HCT116 (cell line): ENCODE data around the gene CCDC201. TPM values are rescaled to one million over a fixed set of nuclear protein-coding genes. Genes with fewer than 3 reads are reported as not detected.

ENCODE experiments used
- ATAC-seq: fragments of 200-7000 bp; cut with Tn5 transposase; 2 replicates; pipeline ENCODE4 v1.9.1; 2020; ENCODE audit warnings: mild to moderate bottlenecking, moderate library complexity
- BruUV-seq: library from RNA; stranded (reverse); fragments of 400-500 nt; replicated peaks from 2 replicates; lab custom pipeline; 2021; lab: Mats Ljungman, UMichigan
- CTCF ChIA-PET: fragments of 300-600 bp; sonication (Branson Sonifier 250); formaldehyde crosslinking; loops from one replicate; lab custom pipeline; 2021; ENCODE audit warnings: antibody characterized with exemption; lab: Charles Lee
- POLR2A ChIA-PET: fragments of 300-600, 350-600 bp; sonication (Branson Sonifier 250); formaldehyde crosslinking; loops from one replicate; lab custom pipeline; 2021; ENCODE audit warnings: antibody characterized with exemption; lab: Charles Lee
- RAD21 ChIA-PET, 2 experiments: fragments of 300-600 bp; sonication (Branson Sonifier 250); formaldehyde crosslinking; loops; one replicate each; lab custom pipeline; 2023; ENCODE audit warnings: low total read pairs in 2 of 2; ENCODE audit not compliant: uncharacterized antibody in 2 of 2, unreplicated experiment in 2 of 2, low non-redundant PET in 1 of 2; lab: Charles Lee
- DNase-seq: peaks from one replicate; pipeline ENCODE4 v3.0.0-alpha.2; 2010; ENCODE audit warnings: low read depth, low spot score
- H2AFZ ChIP-seq: fragments of 200-600 bp; shearing (Covaris generic), sonication (generic); 2 replicates; pipeline ENCODE4 v1.6.1; 2017; ENCODE audit warnings: low read depth, mixed run types, mixed read lengths, antibody characterized with exemption, low read length; ENCODE audit not compliant: poor library complexity, severe bottlenecking
- H3K27ac ChIP-seq: 2 replicates; pipeline ENCODE4 v1.5.1; 2012; ENCODE audit warnings: low read depth, low read length
- H3K27me3 ChIP-seq: fragments of 200-600 bp; sonication (generic); 2 replicates; pipeline ENCODE4 v1.6.1; 2016; ENCODE audit warnings: mixed run types, low read length, mixed read lengths; ENCODE audit not compliant: insufficient read depth
- H3K36me3 ChIP-seq, 2 experiments: fragments of 200-500 bp in 1 of 2; fragments of 200-600 bp in 1 of 2; sonication (Bioruptor generic) in 1 of 2; sonication (generic) in 1 of 2; 2 replicates each; pipeline versions ENCODE4 v1.5.1 to v1.6.1; 2014 to 2016; ENCODE audit warnings: low read length in 2 of 2, inconsistent platforms in 1 of 2, mixed read lengths in 1 of 2, mixed run types in 1 of 2; ENCODE audit not compliant: insufficient read depth in 2 of 2, control insufficient read depth in 1 of 2
- H3K4me1 ChIP-seq, 2 experiments: fragments of 200-600 bp in 1 of 2; sonication (generic) in 1 of 2; 2 replicates each; pipeline versions ENCODE4 v1.5.1 to v1.6.1; 2012 to 2017; ENCODE audit warnings: low read length in 2 of 2, inconsistent platforms in 1 of 2, mild to moderate bottlenecking in 1 of 2, mixed read lengths in 1 of 2, mixed run types in 1 of 2, moderate library complexity in 1 of 2; ENCODE audit not compliant: insufficient read depth in 2 of 2, control insufficient read depth in 1 of 2
- H3K4me2 ChIP-seq: fragments of 200-600 bp; sonication (generic); 2 replicates; pipeline ENCODE4 v1.6.1; 2017; ENCODE audit warnings: mixed run types, low read length, mixed read lengths
- H3K4me3 ChIP-seq, 2 experiments: fragments of 200-600 bp in 1 of 2; sonication (generic) in 1 of 2; replicated peaks in 1 of 2; 2 replicates each; pipeline ENCODE4 v1.5.1; 2011 to 2016; ENCODE audit warnings: low read length in 2 of 2, control low read depth in 1 of 2, low read depth in 1 of 2, mild to moderate bottlenecking in 1 of 2, mixed read lengths in 1 of 2, mixed run types in 1 of 2
- H3K79me2 ChIP-seq: fragments of 200-600 bp; sonication (generic); 2 replicates; pipeline ENCODE4 v1.6.1; 2017; ENCODE audit warnings: mild to moderate bottlenecking, mixed run types, low read length, moderate library complexity, mixed read lengths; ENCODE audit not compliant: insufficient read depth
- H3K9ac ChIP-seq: fragments of 200-600 bp; sonication (generic); 2 replicates; pipeline ENCODE4 v1.6.1; 2016; ENCODE audit warnings: low read length, mixed read lengths
- H3K9me2 ChIP-seq: fragments of 200-600 bp; sonication (generic), shearing (Covaris generic); 2 replicates; pipeline ENCODE4 v1.6.1; 2017; ENCODE audit warnings: mixed run types, mild to moderate bottlenecking, moderate library complexity; ENCODE audit not compliant: insufficient read depth
- H3K9me3 ChIP-seq, 2 experiments: fragments of 200-500 bp in 1 of 2; fragments of 200-600 bp in 1 of 2; sonication (Bioruptor generic) in 1 of 2; sonication (generic) in 1 of 2; 2 replicates each; pipeline ENCODE4 v1.6.1; 2014 to 2017; ENCODE audit warnings: low read length in 2 of 2, mixed read lengths in 2 of 2, inconsistent platforms in 1 of 2, low read depth in 1 of 2, mild to moderate bottlenecking in 1 of 2, mixed run types in 1 of 2, moderate library complexity in 1 of 2; ENCODE audit not compliant: control insufficient read depth in 1 of 2, insufficient read depth in 1 of 2
- H4K20me1 ChIP-seq: fragments of 200-600 bp; sonication (generic), shearing (Covaris generic); 2 replicates; pipeline ENCODE4 v1.6.1; 2017; ENCODE audit warnings: mixed run types, mild to moderate bottlenecking, moderate library complexity; ENCODE audit not compliant: insufficient read depth
- ATF3 ChIP-seq: IDR thresholded peaks from 2 replicates; pipeline ENCODE4 v1.6.1; 2012
- CBX3 ChIP-seq: IDR thresholded peaks from 2 replicates; pipeline ENCODE4 v1.6.1; 2012; ENCODE audit warnings: low read depth
- CTCF ChIP-seq, 3 experiments: fragments of 200-600 bp in 1 of 3; sonication (generic) in 1 of 3; IDR thresholded peaks in 2 of 3; conservative IDR thresholded peaks in 1 of 3; 2 replicates each; pipeline ENCODE4 v1.5.1; 2012 to 2017; ENCODE audit warnings: low read depth in 2 of 3, low read length in 2 of 3, antibody characterized with exemption in 1 of 3, borderline replicate concordance in 1 of 3, control low read depth in 1 of 3, mild to moderate bottlenecking in 1 of 3, mixed read lengths in 1 of 3, mixed run types in 1 of 3, moderate library complexity in 1 of 3; ENCODE audit not compliant: insufficient read depth in 1 of 3
- ELF1 ChIP-seq: IDR thresholded peaks from 2 replicates; pipeline ENCODE4 v1.6.1; 2012; ENCODE audit warnings: low read depth, borderline replicate concordance
- EZH2 ChIP-seq: fragments of 200-600 bp; sonication (generic); IDR thresholded peaks from 2 replicates; pipeline ENCODE4 v1.6.1; 2017; ENCODE audit warnings: antibody characterized with exemption, mixed run types
- EZH2phosphoT487 ChIP-seq: fragments of 200-600 bp; IDR thresholded peaks from 2 replicates; pipeline ENCODE4 v1.6.1; 2018; ENCODE audit warnings: antibody characterized with exemption, borderline replicate concordance
- FOSL1 ChIP-seq: IDR thresholded peaks from 2 replicates; pipeline ENCODE4 v1.6.1; 2012; ENCODE audit warnings: low read depth
- MAX ChIP-seq: IDR thresholded peaks from 2 replicates; pipeline ENCODE4 v1.6.1; 2012
- POLR2AphosphoS5 ChIP-seq: IDR thresholded peaks from 2 replicates; pipeline ENCODE4 v1.6.1; 2011; ENCODE audit warnings: mild to moderate bottlenecking, low read depth, low read length, moderate library complexity
- REST ChIP-seq: IDR thresholded peaks from 2 replicates; pipeline ENCODE4 v1.6.1; 2012; ENCODE audit warnings: low read depth
- SIN3A ChIP-seq: IDR thresholded peaks from 2 replicates; pipeline ENCODE4 v1.6.1; 2012; ENCODE audit warnings: low read depth
- SP1 ChIP-seq: IDR thresholded peaks from 2 replicates; pipeline ENCODE4 v1.6.1; 2012; ENCODE audit warnings: low read depth
- SRF ChIP-seq: IDR thresholded peaks from 2 replicates; pipeline ENCODE4 v1.6.1; 2012; ENCODE audit warnings: low read depth
- TCF7L2 ChIP-seq: IDR thresholded peaks from 2 replicates; pipeline ENCODE4 v1.7.0; 2011; ENCODE audit warnings: borderline replicate concordance, inconsistent platforms; ENCODE audit not compliant: insufficient read depth, insufficient read length; ENCODE audit errors: extremely low read depth
- ZFX ChIP-seq: fragments of 450-650 bp; IDR thresholded peaks from 2 replicates; pipeline ENCODE4 v1.6.1; 2017
- ZNF274 ChIP-seq: fragments of 200-500 bp; sonication (Bioruptor generic); IDR thresholded peaks from 2 replicates; pipeline ENCODE4 v1.6.1; 2014; ENCODE audit warnings: mild to moderate bottlenecking, low read depth, low read length, inconsistent platforms
- intact Hi-C: fragments of 100-400 bp; cut with micrococcal nuclease; formaldehyde crosslinking; loops from 2 replicates; pipeline ENCODE4 v1.10.0; 2022
- total RNA-seq: library from RNA; stranded (reverse); gene quantifications from one replicate; pipeline ENCODE4 v1.2.1, GENCODE V29; 2021; ENCODE audit not compliant: unreplicated experiment
- TF ChIP-seq, protein P1 (sequence below): IDR thresholded peaks from 2 replicates; pipeline ENCODE4 v1.6.1; 2011; ENCODE audit warnings: mild to moderate bottlenecking, low read length, moderate library complexity; ENCODE audit not compliant: insufficient replicate concordance; ENCODE audit errors: extremely low read depth

CCDC201 gene
- total RNA-seq, 1 experiment from 2014 or later, result not detected

GRCh38 chr7:45869426-45869825 is 3.5 kb downstream of the CCDC201 start:
- Histone ChIP-seq H3K79me2 (no peaks in the 10 kb centered on the region), H3K9me3 (no peaks in the 10 kb centered on the region), H4K20me1 (no peaks in the 10 kb centered on the region), H3K4me3 (no peak overlapping the region), H3K4me1 (peaks cover 0 to 8% of the 10 kb centered on the region in 2 experiments; a peak in 2 of 4 replicates), H2AFZ (no peak overlapping the region), H3K27ac (no peak overlapping the region), H3K4me2 (no peak overlapping the region), H3K27me3 (no peaks in the 10 kb centered on the region), H3K36me3 (no peaks in the 10 kb centered on the region), H3K9me2 (no peaks in the 10 kb centered on the region), H3K9ac (no peak overlapping the region)
- DNase-seq (no peak), ATAC-seq (no peak)
- ChIA-PET RAD21 (no interaction called here), CTCF (no interaction called here)
- no TSS peak for BruUV-seq
- intact Hi-C loops, result no loop called here
- no peak for TF ChIP-seq TCF7L2
- TF ChIP-seq, protein P1, sequence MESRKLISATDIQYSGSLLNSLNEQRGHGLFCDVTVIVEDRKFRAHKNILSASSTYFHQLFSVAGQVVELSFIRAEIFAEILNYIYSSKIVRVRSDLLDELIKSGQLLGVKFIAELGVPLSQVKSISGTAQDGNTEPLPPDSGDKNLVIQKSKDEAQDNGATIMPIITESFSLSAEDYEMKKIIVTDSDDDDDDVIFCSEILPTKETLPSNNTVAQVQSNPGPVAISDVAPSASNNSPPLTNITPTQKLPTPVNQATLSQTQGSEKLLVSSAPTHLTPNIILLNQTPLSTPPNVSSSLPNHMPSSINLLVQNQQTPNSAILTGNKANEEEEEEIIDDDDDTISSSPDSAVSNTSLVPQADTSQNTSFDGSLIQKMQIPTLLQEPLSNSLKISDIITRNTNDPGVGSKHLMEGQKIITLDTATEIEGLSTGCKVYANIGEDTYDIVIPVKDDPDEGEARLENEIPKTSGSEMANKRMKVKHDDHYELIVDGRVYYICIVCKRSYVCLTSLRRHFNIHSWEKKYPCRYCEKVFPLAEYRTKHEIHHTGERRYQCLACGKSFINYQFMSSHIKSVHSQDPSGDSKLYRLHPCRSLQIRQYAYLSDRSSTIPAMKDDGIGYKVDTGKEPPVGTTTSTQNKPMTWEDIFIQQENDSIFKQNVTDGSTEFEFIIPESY, result no peak
- TF ChIP-seq MAX, result no peak
- no peak for TF ChIP-seq REST
- TF ChIP-seq SP1, result no peak
- no peak for TF ChIP-seq EZH2phosphoT487
- TF ChIP-seq SRF, result no peak
- TF ChIP-seq SIN3A, result no peak
- TF ChIP-seq ZNF274, result no peak
- TF ChIP-seq FOSL1, result no peak
- no peak for TF ChIP-seq ELF1
- TF ChIP-seq EZH2, result no peak
- no peak for TF ChIP-seq POLR2AphosphoS5
- no peak for TF ChIP-seq CBX3
- no peak for TF ChIP-seq CTCF (IDR thresholded peaks at IDR 0.05 in 2 of 3, conservative IDR thresholded peaks at IDR 0.05 in 1 of 3; ENCODE audit: borderline replicate concordance in 1 of 3, insufficient read depth in 1 of 3, low read depth in 2 of 3, low read length in 2 of 3)
- TF ChIP-seq ZFX, result no peak
- no peak for TF ChIP-seq ATF3
- TF ChIP-seq, all 23 proteins: peak for 0
- POLR2A ChIA-PET, result no interaction called here
